Liver (tissue), 3 donors: ENCODE data around the gene MACROH2A2.

Experiments
- CTCF ChIP-seq: fragments of 150-350 bp; IDR thresholded peaks from 2 replicates; pipeline ENCODE4 v1.5.1; 2017; ENCODE audit warnings: improper control_type of control experiment, low read depth, low read length; ENCODE audit not compliant: missing input control
- EGR1 ChIP-seq, 2 donors: IDR thresholded peaks; 2 replicates each; pipeline ENCODE4 v1.6.1; 2016 to 2018; ENCODE audit warnings: antibody characterized with exemption in 2 of 2, low read depth in 2 of 2
- HNF4A ChIP-seq, 2 donors: conservative IDR thresholded peaks; 2 replicates each; pipeline ENCODE4 v1.6.1; 2016; ENCODE audit warnings: antibody characterized with exemption in 2 of 2, mild to moderate bottlenecking in 2 of 2
- JUND ChIP-seq, 2 donors: IDR thresholded peaks; 2 replicates each; pipeline ENCODE4 v1.6.1; 2016; ENCODE audit warnings: antibody characterized with exemption in 2 of 2
- MAX ChIP-seq: IDR thresholded peaks from 2 replicates; pipeline ENCODE4 v1.6.1; 2016; ENCODE audit warnings: antibody characterized with exemption
- RXRA ChIP-seq, 2 donors: IDR thresholded peaks; 2 replicates each; pipeline ENCODE4 v1.6.1; 2017 to 2018; ENCODE audit warnings: antibody characterized with exemption in 2 of 2, mild to moderate bottlenecking in 1 of 2
- TAF1 ChIP-seq: conservative IDR thresholded peaks from 2 replicates; pipeline ENCODE4 v1.6.1; 2016; ENCODE audit warnings: antibody characterized with exemption, mild to moderate bottlenecking
- TF ChIP-seq, protein P1 (sequence below): IDR thresholded peaks from 2 replicates; pipeline ENCODE4 v1.6.1; 2016; ENCODE audit warnings: antibody characterized with exemption
- donor health status: healthy.
- donor health status: healthy.

- no peak for TF ChIP-seq CTCF
- no peak for TF ChIP-seq MAX
- no peak for TF ChIP-seq HNF4A (conservative IDR thresholded peaks at IDR 0.05)
- no peak for TF ChIP-seq EGR1 (IDR thresholded peaks at IDR 0.05; ENCODE audit: low read depth in 2 of 2)
- no peak for TF ChIP-seq RXRA (IDR thresholded peaks at IDR 0.05)
- TF ChIP-seq, protein P1, sequence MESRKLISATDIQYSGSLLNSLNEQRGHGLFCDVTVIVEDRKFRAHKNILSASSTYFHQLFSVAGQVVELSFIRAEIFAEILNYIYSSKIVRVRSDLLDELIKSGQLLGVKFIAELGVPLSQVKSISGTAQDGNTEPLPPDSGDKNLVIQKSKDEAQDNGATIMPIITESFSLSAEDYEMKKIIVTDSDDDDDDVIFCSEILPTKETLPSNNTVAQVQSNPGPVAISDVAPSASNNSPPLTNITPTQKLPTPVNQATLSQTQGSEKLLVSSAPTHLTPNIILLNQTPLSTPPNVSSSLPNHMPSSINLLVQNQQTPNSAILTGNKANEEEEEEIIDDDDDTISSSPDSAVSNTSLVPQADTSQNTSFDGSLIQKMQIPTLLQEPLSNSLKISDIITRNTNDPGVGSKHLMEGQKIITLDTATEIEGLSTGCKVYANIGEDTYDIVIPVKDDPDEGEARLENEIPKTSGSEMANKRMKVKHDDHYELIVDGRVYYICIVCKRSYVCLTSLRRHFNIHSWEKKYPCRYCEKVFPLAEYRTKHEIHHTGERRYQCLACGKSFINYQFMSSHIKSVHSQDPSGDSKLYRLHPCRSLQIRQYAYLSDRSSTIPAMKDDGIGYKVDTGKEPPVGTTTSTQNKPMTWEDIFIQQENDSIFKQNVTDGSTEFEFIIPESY: no peak
- no peak for TF ChIP-seq TAF1
- no peak for TF ChIP-seq JUND (IDR thresholded peaks at IDR 0.05)
These were observed 22.3 kb downstream of the MACROH2A2 start for GRCh38 chr10:70074971-70075370.
